Measurements from ENCODE around the gene KYNU.
"Not testable (repeated sequence)": the region's sequence is repeated elsewhere in the genome, so short reads cannot be mapped to it uniquely, and the experiment has no call there.

Gene KYNU

DNA sequence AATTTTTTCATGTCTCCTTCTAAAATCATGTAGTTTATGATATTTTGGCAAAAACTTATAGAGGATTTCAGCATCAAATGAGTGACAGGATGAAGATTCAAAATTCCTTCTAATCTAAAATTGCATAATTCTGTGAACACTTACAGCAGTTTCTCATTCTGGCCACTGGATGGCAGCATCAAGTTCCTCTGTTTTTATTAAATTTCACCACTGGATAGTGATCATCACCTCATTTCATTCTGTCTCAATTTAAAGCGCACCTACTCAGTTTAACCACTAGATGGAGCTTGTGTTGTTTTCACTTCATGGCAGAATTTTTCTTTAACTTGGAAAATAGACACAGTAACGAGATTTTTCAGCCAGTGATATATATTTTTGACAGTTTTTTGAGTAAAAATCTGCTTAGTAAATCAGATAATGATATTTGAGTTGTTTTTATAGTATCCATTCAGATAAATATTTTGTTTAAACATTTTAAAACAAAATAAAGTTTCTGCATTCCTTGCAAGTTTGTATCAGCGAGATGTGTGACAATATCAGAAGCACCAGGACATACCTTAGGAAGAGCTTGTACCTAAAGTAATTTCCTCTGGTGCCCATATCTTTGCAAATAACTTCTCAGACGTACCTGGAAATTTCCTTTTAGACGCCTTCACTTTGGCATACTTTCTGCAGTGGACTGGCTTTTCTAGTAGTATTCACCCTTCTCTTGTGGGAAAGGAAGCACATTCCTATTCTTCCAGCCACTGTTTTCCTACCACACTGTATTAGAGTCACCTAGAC is 157.0 kb downstream of the KYNU start:
- peak; percentile 94 for DNase-seq

DNA sequence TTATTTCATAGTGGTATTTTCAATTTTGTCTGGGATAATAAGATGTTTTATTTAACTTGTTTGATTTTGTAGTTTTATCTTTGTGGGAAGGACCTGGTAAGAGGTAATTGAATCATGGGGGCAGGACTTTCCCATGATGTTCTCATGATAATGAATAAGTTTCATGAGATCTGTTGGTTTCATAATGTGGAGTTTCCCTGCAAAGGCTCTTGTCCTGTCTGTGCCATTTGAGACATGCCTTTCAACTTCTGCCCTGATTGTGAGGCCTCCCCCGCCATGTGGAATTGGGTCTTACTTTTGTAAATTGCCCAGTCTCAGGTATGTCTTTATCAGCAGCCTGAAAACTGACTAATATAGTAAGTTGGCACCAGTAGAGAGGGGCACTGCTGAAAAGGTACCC is 174.0 kb downstream of the KYNU start:
- DNase-seq, result no peak

DNA sequence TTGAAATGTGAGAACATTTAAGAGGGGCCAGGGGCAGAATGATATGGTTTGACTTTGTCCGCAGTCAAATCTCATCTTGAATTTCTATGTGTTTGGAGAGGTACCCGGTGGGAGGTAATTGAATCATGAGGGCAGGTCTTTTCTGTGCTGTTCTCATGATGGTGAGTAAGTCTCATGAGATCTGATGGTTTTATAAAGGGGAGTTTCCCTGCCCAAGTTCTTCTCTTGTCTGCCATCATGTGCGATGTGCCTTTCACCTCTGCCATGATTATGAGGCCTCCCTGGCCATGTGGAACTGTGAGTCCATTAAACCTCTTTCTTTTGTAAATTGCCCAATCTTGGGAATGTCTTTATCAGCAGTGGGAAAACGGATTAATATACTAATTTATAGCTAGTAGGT is 176.0 kb downstream of the KYNU start:
- DNase-seq, result not testable (repeated sequence)

DNA sequence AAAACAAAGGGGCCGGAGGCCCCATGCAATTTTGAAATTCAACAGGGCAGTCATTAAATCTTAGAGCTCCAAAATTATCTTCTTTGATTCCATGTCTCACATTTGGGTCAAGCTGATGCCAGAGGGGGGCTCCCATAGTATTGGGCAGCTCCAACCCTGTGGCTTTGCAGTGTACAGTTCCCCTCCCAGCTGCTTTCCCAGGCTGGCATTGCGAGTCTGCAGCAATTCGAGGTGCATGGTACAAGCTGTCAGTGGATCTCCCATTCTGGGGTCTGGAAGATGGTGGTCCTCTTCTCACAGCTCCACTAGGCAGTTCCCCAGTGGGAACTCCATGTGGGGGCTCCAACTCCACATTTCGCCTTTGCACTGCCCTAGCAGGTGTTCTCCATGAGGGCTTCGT is 179.1 kb downstream of the KYNU start:
- no peak for DNase-seq

DNA sequence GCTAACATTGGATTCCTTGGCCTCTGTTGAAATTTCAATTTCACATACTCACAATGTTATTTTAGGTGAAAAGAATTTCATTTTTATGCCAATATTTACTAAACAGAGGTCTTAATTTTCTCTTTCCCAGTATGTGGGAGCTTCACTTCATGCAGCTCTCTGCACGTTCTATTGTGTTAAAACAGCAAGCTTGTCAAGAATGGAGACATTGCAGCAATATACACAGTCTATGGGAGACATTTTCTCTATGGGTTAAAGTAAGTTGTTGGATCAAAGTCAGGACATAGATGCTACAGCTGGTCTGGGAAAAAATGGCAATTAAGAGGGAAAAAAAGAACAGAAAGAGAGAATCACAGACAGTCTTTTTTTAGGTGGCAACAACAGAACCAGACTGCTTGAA is 181.4 kb downstream of the KYNU start:
- DNase-seq, result no peak

DNA sequence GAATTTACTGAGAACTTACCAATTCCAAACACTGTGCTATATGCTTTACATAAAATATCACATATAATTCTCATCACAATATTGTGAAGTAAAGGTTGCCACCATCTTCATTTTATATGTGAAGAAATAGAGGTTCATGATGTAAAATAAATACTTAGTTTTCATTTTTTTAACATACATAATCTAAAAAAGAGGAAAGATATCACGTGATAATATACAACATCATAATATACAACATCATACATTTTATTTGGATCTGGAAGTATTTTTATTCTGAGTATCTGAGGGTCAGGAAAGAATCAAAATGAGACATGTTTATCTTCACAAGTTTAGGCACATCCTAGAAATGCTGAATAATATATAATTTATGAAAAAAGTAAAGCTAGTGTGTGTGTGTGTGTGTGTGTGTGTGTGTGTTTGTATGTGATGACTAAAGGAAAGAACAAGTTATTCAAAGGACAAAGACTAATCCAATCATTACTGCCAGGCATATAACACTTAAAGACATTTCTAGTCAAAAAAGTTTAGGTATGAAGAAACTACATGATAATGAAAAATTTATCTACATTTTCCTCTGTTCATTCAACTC is 186.2 kb downstream of the KYNU start:
- DNase-seq, result no peak

DNA sequence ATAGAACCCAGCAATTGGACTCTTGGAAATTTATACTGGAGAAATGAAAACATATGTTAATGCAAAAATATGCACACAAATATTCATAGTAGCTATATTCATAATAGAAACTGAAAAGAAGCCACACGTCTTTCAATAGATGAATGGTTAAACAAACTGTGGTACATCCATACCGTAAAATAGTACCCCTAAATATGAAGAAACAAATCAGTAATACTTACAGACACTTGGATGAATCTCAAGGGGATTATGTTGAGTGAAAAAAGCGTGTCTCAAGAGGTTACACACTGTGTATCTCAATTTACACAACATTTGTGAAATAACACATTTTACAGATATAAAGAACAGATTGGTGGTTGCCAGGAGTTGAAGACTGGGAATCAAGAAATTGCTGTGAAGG is 190.6 kb downstream of the KYNU start:
- DNase-seq, result no peak

DNA sequence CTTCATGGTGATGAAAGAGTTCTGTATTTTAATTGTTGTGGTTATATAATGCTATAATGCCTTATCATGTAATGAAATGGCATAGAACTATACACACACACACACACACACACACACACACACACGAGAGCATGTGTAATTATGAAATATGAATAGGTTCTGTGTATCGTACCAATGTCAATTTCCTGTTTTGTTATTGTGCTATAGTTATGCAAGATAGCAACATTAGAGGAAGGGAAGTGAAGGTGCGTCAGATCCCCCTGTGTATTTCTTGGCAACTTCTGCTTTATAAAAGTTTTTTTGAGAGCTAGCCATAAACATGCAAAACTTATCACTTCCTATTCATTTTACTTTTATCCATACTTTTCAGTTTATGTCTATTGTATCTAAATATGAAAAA is 191.0 kb downstream of the KYNU start:
- peak; percentile 68 for DNase-seq

DNA sequence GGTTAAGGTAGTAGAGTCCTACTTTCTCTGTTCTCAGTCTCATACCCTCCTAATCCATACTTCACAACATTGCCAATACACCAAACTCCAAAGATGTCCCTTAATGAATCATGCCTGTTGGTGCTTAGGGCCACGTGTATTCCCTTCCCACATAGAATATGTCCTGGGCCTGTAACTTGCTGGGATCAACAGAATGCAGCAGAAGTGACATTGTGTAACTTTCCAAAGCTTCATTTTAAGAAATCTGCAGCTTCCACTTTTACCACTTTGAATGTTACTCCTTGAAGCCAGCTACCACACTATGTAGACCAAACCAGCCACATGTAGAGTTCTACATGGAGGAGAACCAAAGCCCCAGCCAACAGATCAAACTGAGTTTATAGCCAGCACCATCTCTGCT is 193.2 kb downstream of the KYNU start:
- DNase-seq, result no peak

DNA sequence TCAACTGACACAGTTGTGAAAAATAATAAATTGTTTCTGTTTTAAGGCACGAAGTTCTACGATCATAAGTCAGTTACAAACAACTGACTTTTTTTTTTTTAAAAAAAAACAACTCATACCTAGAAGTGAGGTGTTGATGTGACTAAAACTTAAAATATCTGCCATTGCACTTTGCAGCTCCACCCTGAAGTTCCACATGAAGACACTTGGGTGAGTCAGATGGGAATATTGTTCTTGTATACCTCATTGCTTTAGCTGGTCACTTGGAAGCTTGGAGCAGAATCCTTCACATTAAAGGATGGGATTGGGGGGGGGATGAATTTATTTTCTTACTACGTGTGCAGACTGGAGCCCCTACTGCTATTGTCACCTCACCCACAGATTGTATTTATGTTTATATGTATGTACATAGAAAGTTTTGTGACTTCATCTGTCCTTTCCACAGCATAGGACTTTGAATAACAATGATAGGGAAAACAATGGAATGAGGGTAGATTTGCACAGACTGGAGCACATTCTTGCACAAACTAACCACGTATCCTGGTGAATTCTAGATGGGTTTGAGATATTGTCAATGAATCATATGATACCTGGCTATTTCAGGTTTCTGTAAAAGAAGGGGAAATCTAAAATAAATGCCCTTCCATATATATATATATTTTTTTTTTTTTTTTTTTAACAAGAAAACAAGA is 193.9 kb downstream of the KYNU start:
- no peak for DNase-seq

DNA sequence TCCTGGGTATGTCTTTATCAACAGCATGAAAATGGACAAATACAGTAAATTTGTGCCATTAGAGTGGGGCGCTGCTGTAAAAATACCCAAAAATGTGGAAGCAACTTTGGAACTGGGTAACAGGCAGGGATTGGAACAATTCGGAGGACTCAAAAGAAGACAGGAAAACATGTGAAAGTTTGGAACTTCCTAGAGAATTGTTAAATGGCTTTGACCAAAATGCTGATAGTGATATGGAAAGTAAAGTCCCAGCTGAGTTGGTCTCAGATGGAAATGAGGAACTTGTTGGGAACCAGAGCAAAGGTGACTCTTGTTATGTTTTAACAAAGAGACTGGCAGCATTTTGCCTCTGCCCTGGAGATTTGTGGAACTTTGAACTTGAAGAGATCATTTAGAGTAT is 197.4 kb downstream of the KYNU start:
- not testable (repeated sequence) for DNase-seq

DNA sequence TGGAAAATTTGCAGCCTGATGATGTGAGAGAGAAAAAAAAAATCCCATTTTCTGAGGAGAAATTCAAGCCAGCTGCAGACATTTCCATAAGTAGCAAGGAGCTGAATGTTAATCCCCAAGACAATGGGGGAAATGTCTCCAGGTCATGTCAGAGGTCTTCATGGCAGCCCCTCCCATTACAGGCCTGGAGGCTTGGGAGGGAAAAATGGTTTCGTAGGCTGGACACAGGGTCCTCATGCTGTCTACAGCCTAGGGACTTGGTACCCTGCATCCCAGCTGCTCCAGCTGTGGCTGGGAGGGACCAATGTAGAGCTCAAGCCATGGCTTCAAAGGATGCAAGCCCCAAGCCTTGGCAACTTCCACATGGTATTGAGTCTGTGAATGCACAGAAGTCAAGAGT is 198.2 kb downstream of the KYNU start:
- no peak for DNase-seq

DNA sequence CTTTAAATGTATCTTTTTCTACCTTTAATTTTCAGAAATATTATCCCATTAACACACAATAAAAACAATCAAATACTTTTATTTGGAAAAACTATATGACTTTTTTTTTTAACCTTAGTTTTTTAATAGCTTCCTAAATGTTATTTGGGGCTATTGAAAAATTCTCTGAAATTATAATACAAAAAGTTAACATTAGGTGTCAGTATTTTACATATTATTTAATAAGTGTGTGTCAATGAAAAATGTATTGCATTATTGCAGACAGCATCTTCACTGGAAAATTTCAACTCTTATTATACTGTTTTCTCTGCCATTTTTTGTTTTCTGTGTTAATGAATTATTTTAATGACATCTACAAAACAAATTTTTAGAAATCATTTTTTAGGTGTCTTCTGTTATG is 200.6 kb downstream of the KYNU start:
- peak; percentile 51 for DNase-seq

DNA sequence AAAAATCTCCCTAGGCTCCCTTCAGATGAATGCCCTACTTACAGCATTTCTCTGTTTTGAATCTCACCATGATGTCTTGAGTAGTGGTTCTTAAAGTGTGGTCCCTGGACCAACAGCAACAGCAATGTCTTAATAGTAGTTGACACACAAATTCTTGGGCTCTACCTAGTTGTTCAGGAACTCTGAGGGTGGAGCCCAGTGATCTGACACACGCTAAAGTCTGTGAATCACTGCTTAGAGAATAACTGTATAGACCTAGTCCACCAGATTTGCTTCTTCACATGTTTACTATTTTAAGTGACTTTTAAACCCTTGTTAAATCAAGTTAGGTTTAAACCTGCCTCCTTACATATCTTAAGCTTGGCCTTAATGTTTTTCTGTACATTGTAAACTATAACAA is 204.2 kb downstream of the KYNU start:
- no peak for DNase-seq

DNA sequence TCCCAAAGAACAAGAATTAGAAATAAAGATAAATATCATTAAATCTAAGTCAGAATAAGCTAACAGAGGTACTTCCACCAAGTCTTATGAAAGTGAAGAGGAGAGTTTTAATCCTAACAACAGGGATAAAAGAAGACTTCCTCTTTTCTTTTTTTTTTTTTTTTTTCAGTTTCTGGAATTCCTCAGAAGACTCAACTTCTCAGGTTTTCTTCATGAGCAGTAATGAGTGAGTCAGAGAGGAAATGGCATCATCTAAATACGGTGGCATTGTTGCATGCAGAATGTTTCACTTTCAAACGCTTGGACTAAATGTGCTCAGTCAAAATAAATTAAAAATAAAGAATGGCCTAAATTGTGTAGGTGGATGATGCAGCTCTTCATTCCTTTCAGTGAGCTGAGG is 206.2 kb downstream of the KYNU start:
- DNase-seq, result peak; percentile 18

DNA sequence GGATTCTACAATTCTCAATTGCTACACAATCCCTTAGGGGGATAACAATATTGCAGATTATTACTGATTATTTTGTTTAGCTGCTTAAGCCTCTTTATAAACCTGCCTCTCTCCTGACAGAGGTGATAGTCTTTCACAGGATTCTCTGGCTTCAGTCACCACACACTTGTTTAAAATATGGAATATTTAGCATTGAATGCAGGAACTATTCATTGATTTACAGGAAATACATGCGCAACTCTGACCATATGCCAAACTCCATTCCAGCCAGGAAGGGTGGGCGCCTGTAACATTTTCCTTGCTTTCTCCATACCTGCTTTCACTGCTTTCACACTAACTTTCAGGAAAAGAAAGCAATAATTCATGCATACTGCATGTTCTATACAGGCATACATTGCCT is 207.0 kb downstream of the KYNU start:
- no peak for DNase-seq

DNA sequence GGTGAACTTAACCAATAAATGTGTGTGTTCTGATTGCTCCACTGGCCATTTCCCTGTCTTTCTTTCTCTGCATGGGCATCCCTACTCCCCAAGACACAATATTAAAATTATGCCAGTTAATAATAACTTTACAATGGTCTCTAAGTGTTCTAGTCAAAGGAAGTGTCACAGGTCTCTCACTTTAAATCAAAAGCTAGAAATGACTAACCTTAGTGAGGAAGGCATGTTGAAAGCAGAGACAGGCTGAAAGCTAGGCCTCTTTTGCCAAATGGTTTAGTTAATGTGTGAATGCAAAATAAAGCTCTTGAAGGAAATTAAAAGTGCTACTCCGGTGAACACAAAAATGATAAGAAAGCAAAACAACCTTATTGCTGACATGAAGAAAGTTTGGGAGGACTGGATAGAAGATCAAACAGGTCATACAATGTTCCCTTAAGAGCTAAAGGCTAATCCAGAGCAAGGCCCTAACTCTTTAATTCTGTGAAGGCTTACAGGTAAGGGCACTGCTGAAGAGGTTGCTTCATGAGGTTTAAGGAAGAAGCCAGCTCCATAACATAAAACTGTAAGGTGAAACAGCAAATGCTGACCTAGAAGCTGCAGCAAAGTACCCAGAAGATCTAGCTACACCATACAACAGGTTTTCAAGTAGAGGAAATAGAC is 207.8 kb downstream of the KYNU start:
- DNase-seq, result no peak

DNA sequence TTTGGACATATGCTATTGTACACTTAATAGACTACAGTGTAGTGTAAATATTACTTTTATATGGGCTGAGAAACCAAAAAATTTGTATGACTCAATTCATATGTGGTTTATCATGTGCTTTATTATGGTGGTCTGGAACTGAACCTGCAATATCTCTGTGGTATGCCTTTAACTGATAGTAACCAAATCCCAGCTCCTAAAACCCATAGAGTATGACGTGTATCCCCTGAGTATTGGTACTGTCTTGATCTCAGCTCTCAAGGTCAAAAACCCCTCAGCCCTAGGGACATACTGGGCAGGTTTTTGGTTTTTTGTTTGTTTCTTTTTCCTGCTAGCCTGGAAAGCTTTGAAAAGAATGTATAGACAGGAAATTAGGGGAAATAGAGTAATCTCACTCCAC is 209.6 kb downstream of the KYNU start:
- peak; percentile 12 for DNase-seq

DNA sequence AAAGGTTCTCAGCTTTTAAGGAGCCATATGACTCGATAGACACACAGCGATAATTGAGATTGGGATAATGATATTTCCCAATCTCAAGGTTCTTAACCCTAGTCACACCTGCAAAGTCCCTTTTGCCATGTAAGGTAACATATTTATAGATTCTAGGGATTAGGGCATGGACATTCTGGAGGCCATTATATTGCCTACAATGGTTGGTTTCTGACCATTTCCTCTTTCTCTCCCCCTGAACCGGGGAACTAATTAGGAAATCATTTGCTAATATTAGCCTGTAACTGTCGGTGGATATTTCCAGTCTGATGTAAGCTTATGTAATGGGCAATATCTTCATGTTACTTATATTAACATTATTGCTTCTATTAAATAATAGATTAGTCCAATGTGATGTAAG is 210.9 kb downstream of the KYNU start:
- DNase-seq, result no peak

DNA sequence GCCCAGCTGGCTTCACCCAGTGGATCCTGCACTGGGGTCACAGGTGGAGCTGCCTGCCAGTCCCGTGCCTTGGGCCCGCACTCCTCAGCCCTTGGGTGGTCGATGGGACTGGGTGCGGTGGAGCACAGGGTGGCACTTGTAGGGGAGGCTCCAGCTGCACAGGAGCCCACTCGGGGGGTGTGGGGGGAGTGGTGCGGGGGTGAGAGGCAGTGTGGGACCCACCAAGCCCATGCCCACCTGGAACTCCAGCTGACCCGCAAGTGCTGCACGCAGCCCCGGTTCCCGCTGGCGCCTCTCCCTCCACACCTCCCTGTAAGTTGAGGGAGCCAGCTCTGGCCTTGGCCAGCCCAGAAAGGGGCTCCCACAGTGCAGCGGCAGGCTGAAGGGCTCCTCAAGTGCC is 212.1 kb downstream of the KYNU start:
- DNase-seq, result not testable (repeated sequence)

Measured in hematopoietic multipotent progenitor cell treated with erythropoietin and hydrocortisone succinate and interleukin-3 and kit ligand, for 4 days (in vitro differentiated cells).